LNCAP (cell line): ENCODE measurements around the gene SLC5A10.

Source experiments
- CTCF ChIP-seq: fragments of 450-650 bp; IDR thresholded peaks from 2 replicates; pipeline ENCODE4 v1.5.1; 2017; ENCODE audit warnings: mild to moderate bottlenecking

The SLC5A10 gene

GRCh38 chr17:18999394-18999793, 47.4 kb downstream of the SLC5A10 start:
- no peak for TF ChIP-seq CTCF

- TF ChIP-seq CTCF = no peak
These were observed 47.9 kb downstream of the SLC5A10 start for GRCh38 chr17:18999911-19000310.

- no peak for TF ChIP-seq CTCF
These were observed 48.8 kb downstream of the SLC5A10 start for GRCh38 chr17:19000531-19001325.

GRCh38 chr17:19001907-19002590, 50.1 kb downstream of the SLC5A10 start:
- TF ChIP-seq CTCF = no peak

GRCh38 chr17:19002805-19003542, 51.0 kb downstream of the SLC5A10 start:
- no peak for TF ChIP-seq CTCF

- TF ChIP-seq CTCF = no peak
These were observed 51.8 kb downstream of the SLC5A10 start for GRCh38 chr17:19003543-19004420.
